SK-N-SH (cell line): ENCODE measurements around the gene FBXO44. TPM values are rescaled to one million over a fixed set of nuclear protein-coding genes. Genes with fewer than 3 reads are reported as not detected.

Experiments
- CTCF ChIA-PET: fragments of 300-600, 350-600 bp; formaldehyde crosslinking; extraction: SDS; loops from one replicate; lab custom pipeline; 2021; lab: Yijun Ruan, JAX
- POLR2A ChIA-PET: fragments of 350-600 bp; sonication (Branson Sonifier 250); formaldehyde crosslinking; extraction: SDS; loops from one replicate; lab custom pipeline; 2020; ENCODE audit warnings: antibody characterized with exemption, inconsistent platforms; lab: Yijun Ruan, JAX
- DNase-seq: peaks from one replicate; pipeline ENCODE4 v3.0.0; 2012
- H2AFZ ChIP-seq: fragments of 200-600 bp; sonication (generic); 2 replicates; pipeline ENCODE4 v1.8.1; 2016; ENCODE audit warnings: antibody characterized with exemption, mild to moderate bottlenecking, low read depth
- H3F3A ChIP-seq: fragments of 200-600 bp; sonication (generic); replicated peaks from 2 replicates; pipeline ENCODE3; 2016; ENCODE audit warnings: antibody characterized with exemption, mild to moderate bottlenecking; ENCODE audit not compliant: insufficient read depth
- H3K27ac ChIP-seq, 2 experiments: fragments of 200-500 bp in 1 of 2; fragments of 200-600 bp in 1 of 2; sonication (Bioruptor generic) in 1 of 2; sonication (generic), shearing (Covaris generic) in 1 of 2; 2 replicates each; pipeline versions ENCODE4 v1.5.1 to v1.6.1; 2014 to 2016; ENCODE audit warnings: low read depth in 2 of 2, inconsistent platforms in 1 of 2, low read length in 1 of 2, mild to moderate bottlenecking in 1 of 2, mixed read lengths in 1 of 2
- H3K27me3 ChIP-seq: fragments of 200-600 bp; sonication (generic), shearing (Covaris generic); 2 replicates; pipeline ENCODE4 v1.6.1; 2016; ENCODE audit warnings: mixed run types; ENCODE audit not compliant: insufficient read depth
- H3K36me3 ChIP-seq, 2 experiments: fragments of 200-500 bp in 1 of 2; fragments of 200-600 bp in 1 of 2; sonication (Bioruptor generic) in 1 of 2; sonication (generic) in 1 of 2; replicated peaks in 1 of 2; 2 replicates each; pipeline versions ENCODE3 to v1.5.1; 2014 to 2016; ENCODE audit warnings: low read length in 1 of 2, mild to moderate bottlenecking in 1 of 2; ENCODE audit not compliant: insufficient read depth in 2 of 2, control insufficient read depth in 1 of 2
- H3K4me1 ChIP-seq, 2 experiments: fragments of 200-500 bp in 1 of 2; fragments of 200-600 bp in 1 of 2; sonication (Bioruptor generic) in 1 of 2; sonication (generic), shearing (Covaris generic) in 1 of 2; 2 replicates each; pipeline versions ENCODE4 v1.5.1 to v1.6.1; 2014 to 2016; ENCODE audit warnings: low read depth in 1 of 2, low read length in 1 of 2, mixed run types in 1 of 2; ENCODE audit not compliant: insufficient read depth in 2 of 2, control insufficient read depth in 1 of 2
- H3K4me2 ChIP-seq: fragments of 200-600 bp; sonication (generic), shearing (Covaris generic); 2 replicates; pipeline ENCODE4 v1.6.1; 2017; ENCODE audit warnings: mixed run types
- H3K4me3 ChIP-seq, 2 experiments: fragments of 200-500 bp in 1 of 2; fragments of 200-600 bp in 1 of 2; sonication (Bioruptor generic) in 1 of 2; sonication (generic), shearing (Covaris generic) in 1 of 2; 2 replicates each; pipeline versions ENCODE4 v1.5.1 to v1.8.1; 2014 to 2016; ENCODE audit warnings: low read depth in 2 of 2, inconsistent platforms in 1 of 2, low read length in 1 of 2, mild to moderate bottlenecking in 1 of 2, mixed read lengths in 1 of 2, moderate library complexity in 1 of 2
- H3K79me2 ChIP-seq: fragments of 200-600 bp; sonication (generic); 2 replicates; pipeline ENCODE4 v1.8.1; 2017; ENCODE audit warnings: mild to moderate bottlenecking; ENCODE audit not compliant: insufficient read depth
- H3K9ac ChIP-seq: fragments of 200-600 bp; sonication (generic); 2 replicates; pipeline ENCODE4 v1.6.1; 2017; ENCODE audit warnings: mixed run types
- H3K9me2 ChIP-seq: fragments of 200-600 bp; sonication (generic); 2 replicates; pipeline ENCODE4 v1.6.1; 2017; ENCODE audit warnings: mixed run types
- H3K9me3 ChIP-seq: fragments of 200-600 bp; sonication (generic); 2 replicates; pipeline ENCODE4 v1.6.1; 2017; ENCODE audit warnings: mixed run types, mild to moderate bottlenecking, moderate library complexity
- H4K20me1 ChIP-seq: fragments of 200-600 bp; sonication (generic); 2 replicates; pipeline ENCODE4 v1.6.1; 2017; ENCODE audit warnings: mild to moderate bottlenecking, mixed run types; ENCODE audit not compliant: insufficient read depth
- EP300 ChIP-seq, 2 experiments: IDR thresholded peaks; 2 replicates each; pipeline versions ENCODE4 v1.4.0 to v1.6.1; 2012; ENCODE audit warnings: borderline replicate concordance in 1 of 2, low read depth in 1 of 2, low read length in 1 of 2
- EZH2phosphoT487 ChIP-seq: fragments of 200-600 bp; sonication (generic); IDR thresholded peaks from 2 replicates; pipeline ENCODE4 v1.6.1; 2017; ENCODE audit warnings: low read depth, mixed run types, mild to moderate bottlenecking, antibody characterized with exemption, moderate library complexity, borderline replicate concordance
- FOSL2 ChIP-seq: IDR thresholded peaks from 2 replicates; pipeline ENCODE4 v1.4.0; 2012; ENCODE audit warnings: low read depth, mild to moderate bottlenecking, moderate library complexity, borderline replicate concordance
- FOXJ3 ChIP-seq: sonication (generic); formaldehyde crosslinking; IDR thresholded peaks from 2 replicates; pipeline ENCODE4 v1.5.1; 2020; ENCODE audit warnings: mild to moderate bottlenecking, missing genetic modification reagents
- GABPA ChIP-seq: IDR thresholded peaks from 2 replicates; pipeline ENCODE4 v1.4.0; 2012; ENCODE audit warnings: low read depth, mild to moderate bottlenecking
- GATA2 ChIP-seq: sonication (generic); formaldehyde crosslinking; IDR thresholded peaks from 2 replicates; pipeline ENCODE4 v1.5.0; 2020; ENCODE audit warnings: mild to moderate bottlenecking, missing genetic modification reagents
- MAX ChIP-seq: IDR thresholded peaks from 2 replicates; pipeline ENCODE4 v1.4.0; 2012; ENCODE audit warnings: low read depth
- MXI1 ChIP-seq: IDR thresholded peaks from 2 replicates; pipeline ENCODE4 v1.6.1; 2012; ENCODE audit warnings: mild to moderate bottlenecking, low read depth, low read length, improper control_type of control experiment
- NFIC ChIP-seq: IDR thresholded peaks from 2 replicates; pipeline ENCODE4 v1.4.0; 2012; ENCODE audit warnings: borderline replicate concordance
- NRF1 ChIP-seq: IDR thresholded peaks from 2 replicates; pipeline ENCODE4 v1.6.1; 2012; ENCODE audit warnings: low read depth, mild to moderate bottlenecking, low read length
- POLR2AphosphoS5 ChIP-seq: IDR thresholded peaks from 2 replicates; pipeline ENCODE4 v1.6.1; 2012; ENCODE audit warnings: low read depth, low read length
- RAD21 ChIP-seq: IDR thresholded peaks from 2 replicates; pipeline ENCODE4 v1.6.1; 2012; ENCODE audit warnings: mild to moderate bottlenecking, low read length
- RCOR1 ChIP-seq: fragments of 150-350 bp; IDR thresholded peaks from 2 replicates; pipeline ENCODE4 v1.6.1; 2017; ENCODE audit warnings: antibody characterized with exemption, low read length
- RXRA ChIP-seq: IDR thresholded peaks from 2 replicates; pipeline ENCODE4 v1.4.0; 2012; ENCODE audit warnings: low read depth, mild to moderate bottlenecking, borderline replicate concordance
- TAF1 ChIP-seq: IDR thresholded peaks from 2 replicates; pipeline ENCODE4 v1.6.1; 2012; ENCODE audit warnings: low read depth, mild to moderate bottlenecking, low read length, moderate library complexity, borderline replicate concordance
- USF2 ChIP-seq: fragments of 150-350 bp; IDR thresholded peaks from 2 replicates; pipeline ENCODE4 v1.6.1; 2017; ENCODE audit warnings: antibody characterized with exemption, low read length, low read depth, borderline replicate concordance
- WGBS: methylation state at CpG from one replicate; pipeline ENCODE4 v1.1.6; 2017; ENCODE audit warnings: low lambda C conversion rate; 5-methylcytosine and 5-hydroxymethylcytosine counted together
- polyA plus RNA-seq, 3 experiments: library from polyadenylated mRNA; depleted of rRNA; stranded (reverse); fragments of >200 nt; gene quantifications; 2 replicates each; pipeline ENCODE4 v1.2.3, GENCODE V29; 2012
- TF ChIP-seq, protein P1 (sequence below): IDR thresholded peaks from 2 replicates; pipeline ENCODE4 v1.6.1; 2012; ENCODE audit warnings: mild to moderate bottlenecking, low read depth, low read length, moderate library complexity
- TF ChIP-seq, protein P2 (sequence below): IDR thresholded peaks from 2 replicates; pipeline ENCODE4 v1.4.0; 2012; ENCODE audit warnings: low read depth, borderline replicate concordance

Gene FBXO44
- polyA plus RNA-seq, 1 of the 3 experiments (the other 2 are of a cell fraction) = 42.8 TPM

GRCh38 chr1:11701981-11702803 lies 47.5 kb downstream of the FBXO44 start:
- CTCF ChIA-PET = interaction anchor here (1.4 to 3.9 kb wide), 3 partner anchors 17 to 38 kb away, joined by 6 to 16 read pairs (median 16); partner anchors contain the start of gene FBXO6
- Histone ChIP-seq H3K4me3 (no peak overlapping the region), H3F3A (no peaks in the 10 kb centered on the region), H3K27me3 (no peaks in the 10 kb centered on the region; the same call in 1 of the 2 replicates), H3K27ac (no peak overlapping the region), H3K79me2 (no peaks in the 10 kb centered on the region), H3K4me2 (0 out of 2 replicates have a peak overlapping the region, but pooled peaks have one; percentile 56), H3K9ac (no peak overlapping the region), H4K20me1 (no peaks in the 10 kb centered on the region), H2AFZ (no peak overlapping the region), H3K4me1 (peaks cover 0 to 9% of the 10 kb centered on the region in 2 experiments; a peak in 1 of 4 replicates), H3K9me2 (no peaks in the 10 kb centered on the region), H3K36me3 (no peaks in the 10 kb centered on the region), H3K9me3 (no peaks in the 10 kb centered on the region)
- no peak for DNase-seq
- TF ChIP-seq POLR2AphosphoS5 = no peak
- TF ChIP-seq NFIC = no peak
- no peak for TF ChIP-seq EP300 (IDR thresholded peaks at IDR 0.05; ENCODE audit: borderline replicate concordance in 1 of 2, low read depth in 1 of 2, low read length in 1 of 2)
- TF ChIP-seq GABPA = no peak
- TF ChIP-seq GATA2 (CRISPR knock-in tag) = no peak
- TF ChIP-seq, protein P1, sequence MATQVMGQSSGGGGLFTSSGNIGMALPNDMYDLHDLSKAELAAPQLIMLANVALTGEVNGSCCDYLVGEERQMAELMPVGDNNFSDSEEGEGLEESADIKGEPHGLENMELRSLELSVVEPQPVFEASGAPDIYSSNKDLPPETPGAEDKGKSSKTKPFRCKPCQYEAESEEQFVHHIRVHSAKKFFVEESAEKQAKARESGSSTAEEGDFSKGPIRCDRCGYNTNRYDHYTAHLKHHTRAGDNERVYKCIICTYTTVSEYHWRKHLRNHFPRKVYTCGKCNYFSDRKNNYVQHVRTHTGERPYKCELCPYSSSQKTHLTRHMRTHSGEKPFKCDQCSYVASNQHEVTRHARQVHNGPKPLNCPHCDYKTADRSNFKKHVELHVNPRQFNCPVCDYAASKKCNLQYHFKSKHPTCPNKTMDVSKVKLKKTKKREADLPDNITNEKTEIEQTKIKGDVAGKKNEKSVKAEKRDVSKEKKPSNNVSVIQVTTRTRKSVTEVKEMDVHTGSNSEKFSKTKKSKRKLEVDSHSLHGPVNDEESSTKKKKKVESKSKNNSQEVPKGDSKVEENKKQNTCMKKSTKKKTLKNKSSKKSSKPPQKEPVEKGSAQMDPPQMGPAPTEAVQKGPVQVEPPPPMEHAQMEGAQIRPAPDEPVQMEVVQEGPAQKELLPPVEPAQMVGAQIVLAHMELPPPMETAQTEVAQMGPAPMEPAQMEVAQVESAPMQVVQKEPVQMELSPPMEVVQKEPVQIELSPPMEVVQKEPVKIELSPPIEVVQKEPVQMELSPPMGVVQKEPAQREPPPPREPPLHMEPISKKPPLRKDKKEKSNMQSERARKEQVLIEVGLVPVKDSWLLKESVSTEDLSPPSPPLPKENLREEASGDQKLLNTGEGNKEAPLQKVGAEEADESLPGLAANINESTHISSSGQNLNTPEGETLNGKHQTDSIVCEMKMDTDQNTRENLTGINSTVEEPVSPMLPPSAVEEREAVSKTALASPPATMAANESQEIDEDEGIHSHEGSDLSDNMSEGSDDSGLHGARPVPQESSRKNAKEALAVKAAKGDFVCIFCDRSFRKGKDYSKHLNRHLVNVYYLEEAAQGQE = no peak
- TF ChIP-seq MXI1 = no peak
- no peak for TF ChIP-seq TAF1
- TF ChIP-seq MAX = no peak
- no peak for TF ChIP-seq RCOR1
- TF ChIP-seq RAD21 = no peak
- no peak for TF ChIP-seq USF2
- TF ChIP-seq, protein P2, sequence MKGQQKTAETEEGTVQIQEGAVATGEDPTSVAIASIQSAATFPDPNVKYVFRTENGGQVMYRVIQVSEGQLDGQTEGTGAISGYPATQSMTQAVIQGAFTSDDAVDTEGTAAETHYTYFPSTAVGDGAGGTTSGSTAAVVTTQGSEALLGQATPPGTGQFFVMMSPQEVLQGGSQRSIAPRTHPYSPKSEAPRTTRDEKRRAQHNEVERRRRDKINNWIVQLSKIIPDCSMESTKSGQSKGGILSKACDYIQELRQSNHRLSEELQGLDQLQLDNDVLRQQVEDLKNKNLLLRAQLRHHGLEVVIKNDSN = no peak
- no peak for TF ChIP-seq FOSL2
- no peak for TF ChIP-seq EZH2phosphoT487
- TF ChIP-seq FOXJ3 = no peak
- TF ChIP-seq RXRA = no peak
- no peak for TF ChIP-seq NRF1
- POLR2A ChIA-PET = interaction anchor here (1.0 kb wide), 1 partner anchor 38 kb away, joined by 3 read pairs; the partner anchor contains the start of gene FBXO6
- 76% methylated on average over 15 of the region's 15 CpGs for WGBS
